HG02885 (cell line): Measurements from ENCODE around the gene IFT80.
A peak's percentile ranks its signal among the peaks of the same experiment; 100 is the strongest.
"Not testable (repeated sequence)": the region's sequence is repeated elsewhere in the genome, so short reads cannot be mapped to it uniquely, and the experiment has no call there.

ENCODE experiments used
- ATAC-seq: cut with Tn5 transposase; IDR thresholded peaks from one replicate; pipeline ENCODE4 v1.9.1; 2021; ENCODE audit warnings: mild to moderate bottlenecking; ENCODE audit not compliant: unreplicated experiment, poor library complexity

Gene IFT80

GRCh38 chr3:160369784-160370183 is 29.2 kb downstream of the IFT80 start:
- ATAC-seq, result no peak

GRCh38 chr3:160368804-160369203 is 30.2 kb downstream of the IFT80 start:
- peak; percentile 67 for ATAC-seq

GRCh38 chr3:160365869-160366522 is 33.0 kb downstream of the IFT80 start:
- ATAC-seq, result no peak

DNA sequence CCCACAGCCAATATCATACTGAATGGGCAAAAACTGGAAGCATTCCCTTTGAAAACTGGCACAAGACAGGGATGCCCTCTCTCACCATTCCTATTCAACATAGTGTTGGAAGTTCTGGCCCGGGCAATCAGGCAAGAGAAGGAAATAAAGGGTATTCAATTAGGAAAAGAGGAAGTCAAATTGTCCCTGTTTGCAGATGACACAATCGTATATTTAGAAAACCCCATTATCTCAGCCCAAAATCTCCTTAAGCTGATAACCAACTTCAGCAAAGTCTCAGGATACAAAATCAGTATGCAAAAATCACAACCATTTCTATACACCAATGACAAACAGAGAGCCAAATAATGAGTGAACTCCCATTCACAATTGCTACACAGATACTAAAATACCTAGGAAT is 36.1 kb downstream of the IFT80 start:
- not testable (repeated sequence) for ATAC-seq

GRCh38 chr3:160355826-160356225 is 43.2 kb downstream of the IFT80 start:
- no peak for ATAC-seq

GRCh38 chr3:160346511-160346910 is 52.5 kb downstream of the IFT80 start:
- ATAC-seq, result no peak

DNA sequence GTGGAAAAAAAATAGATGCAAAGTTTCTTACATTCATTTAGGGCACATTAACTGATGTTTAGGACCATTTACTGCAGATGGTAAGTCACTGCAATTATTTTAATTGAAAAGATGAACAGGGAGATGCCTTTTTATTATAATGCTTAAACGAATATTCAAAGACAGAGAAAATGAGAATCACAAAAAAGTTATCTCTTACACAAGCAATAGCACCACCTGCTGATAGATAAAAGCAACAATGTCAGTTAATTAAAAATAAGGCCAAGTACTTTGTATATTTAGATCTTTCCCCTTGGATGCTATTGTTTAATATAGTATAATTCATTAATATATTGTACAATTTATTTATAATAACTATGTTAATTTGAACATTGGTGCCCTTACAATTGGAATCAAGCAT is 55.9 kb downstream of the IFT80 start:
- ATAC-seq, result no peak

GRCh38 chr3:160340351-160340750 is 58.7 kb downstream of the IFT80 start:
- ATAC-seq, result no peak

GRCh38 chr3:160331127-160331937 is 67.7 kb downstream of the IFT80 start:
- ATAC-seq, result no peak

GRCh38 chr3:160330690-160331089 is 68.3 kb downstream of the IFT80 start:
- ATAC-seq, result no peak

GRCh38 chr3:160330109-160330508 is 68.9 kb downstream of the IFT80 start:
- ATAC-seq, result no peak

DNA sequence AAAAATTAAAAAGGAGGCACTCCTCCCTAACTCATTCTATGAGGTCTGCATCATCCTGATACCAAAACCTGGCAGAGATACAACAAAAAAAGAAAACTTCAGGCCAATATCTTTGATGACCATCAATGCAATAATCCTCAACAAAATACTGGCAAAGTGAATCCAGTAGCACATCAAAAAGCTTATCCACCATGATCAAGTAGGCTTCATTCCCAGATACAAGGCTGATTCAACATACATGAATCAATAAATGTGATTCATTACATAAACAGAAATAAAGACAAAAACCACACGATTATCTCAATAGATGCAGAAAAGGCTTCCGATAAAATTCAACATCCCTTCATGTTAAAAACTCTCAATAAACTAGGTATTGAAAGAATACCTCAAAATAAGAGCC is 72.7 kb downstream of the IFT80 start:
- not testable (repeated sequence) for ATAC-seq

DNA sequence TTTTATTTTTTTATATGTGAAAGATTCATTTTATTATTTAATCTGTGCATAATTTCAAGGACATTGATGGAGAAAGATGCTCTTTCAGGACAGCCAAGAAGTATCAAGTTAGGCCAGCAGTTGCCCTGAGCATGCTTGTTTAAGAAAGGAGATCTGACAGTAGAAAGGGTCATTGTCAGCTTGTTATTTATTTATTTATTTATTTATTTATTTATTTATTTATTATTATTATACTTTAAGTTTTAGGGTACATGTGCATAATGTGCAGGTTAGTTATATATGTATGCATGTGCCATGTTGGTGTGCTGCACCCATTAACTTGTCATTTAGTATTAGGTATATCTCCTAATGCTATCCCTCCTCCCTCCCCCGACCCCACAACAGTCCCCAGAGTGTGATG is 77.2 kb downstream of the IFT80 start:
- ATAC-seq, result not testable (repeated sequence)

- ATAC-seq, result no peak
These were observed 79.7 kb downstream of the IFT80 start for GRCh38 chr3:160319322-160319721.

GRCh38 chr3:160314995-160315394 is 84.0 kb downstream of the IFT80 start:
- no peak for ATAC-seq

DNA sequence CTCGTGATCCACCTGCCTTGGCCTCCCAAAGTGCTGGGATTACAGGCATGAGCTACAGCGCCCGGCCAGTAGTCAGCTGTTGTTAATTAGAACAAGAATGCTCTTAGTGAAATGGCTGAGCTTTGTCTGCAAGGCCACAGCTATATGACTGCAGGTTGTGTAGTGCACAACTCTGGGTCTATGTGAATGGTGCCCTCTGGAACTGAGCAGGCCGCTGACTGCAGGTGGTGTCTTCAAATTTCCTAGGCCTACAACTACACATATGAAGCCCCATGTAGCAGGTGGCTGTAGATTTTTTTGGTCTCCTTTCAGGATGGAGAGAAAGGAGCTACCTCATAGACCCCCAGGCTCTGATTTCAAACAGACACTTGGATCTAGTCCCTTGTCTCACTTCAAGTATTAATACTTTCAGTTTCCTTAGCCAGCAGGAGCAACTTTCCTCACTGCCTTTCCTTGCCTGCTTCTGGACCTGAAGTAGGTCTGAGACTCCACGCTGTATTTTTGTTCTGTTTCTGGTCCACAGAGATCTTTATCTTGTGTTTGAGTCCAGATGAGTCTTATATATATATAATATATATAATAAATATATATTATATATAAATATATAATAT is 86.9 kb downstream of the IFT80 start:
- no peak for ATAC-seq

GRCh38 chr3:160302806-160303205 is 96.2 kb downstream of the IFT80 start:
- ATAC-seq, result no peak

- no peak for ATAC-seq
These were observed 102.4 kb downstream of the IFT80 start for GRCh38 chr3:160296591-160296990.

DNA sequence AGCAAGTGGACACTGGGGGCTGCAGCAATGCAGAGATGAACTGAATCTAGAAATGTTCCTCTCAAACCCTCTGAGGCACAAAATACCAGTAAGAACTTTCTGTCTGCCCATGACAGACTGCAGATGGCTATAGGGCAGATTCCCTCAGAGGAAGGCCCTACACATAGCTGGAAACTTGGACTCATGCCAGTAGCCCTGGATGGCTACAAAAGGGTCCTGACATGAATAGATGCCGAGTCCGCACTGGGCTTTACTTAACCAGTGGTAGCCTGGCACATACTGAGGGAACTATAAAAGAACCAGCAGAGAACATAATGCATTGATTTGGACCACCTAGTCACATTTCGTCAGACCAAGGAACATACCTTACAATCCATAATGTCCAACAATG is 107.1 kb downstream of the IFT80 start:
- ATAC-seq, result no peak

GRCh38 chr3:160291290-160291908 is 107.6 kb downstream of the IFT80 start:
- ATAC-seq, result no peak

- no peak for ATAC-seq
These were observed 111.4 kb downstream of the IFT80 start for GRCh38 chr3:160287666-160288065.
